Activated naive CD8-positive, alpha-beta T cell (primary cell): Measurements from ENCODE around the gene WSCD2.

Experiments
- H3K27ac Mint-ChIP-seq: one replicate; pipeline ENCODE4 v1.8.0; 2021; ENCODE audit warnings: mixed read lengths
- H3K27me3 Mint-ChIP-seq: one replicate; pipeline ENCODE4 v1.8.0; 2021; ENCODE audit warnings: mixed read lengths
- H3K36me3 Mint-ChIP-seq: one replicate; pipeline ENCODE4 v1.8.0; 2021; ENCODE audit warnings: mixed read lengths
- H3K4me1 Mint-ChIP-seq: one replicate; pipeline ENCODE4 v1.8.0; 2021; ENCODE audit warnings: low read depth, mixed read lengths
- H3K4me3 Mint-ChIP-seq: one replicate; pipeline ENCODE4 v1.8.0; 2021; ENCODE audit warnings: mild to moderate bottlenecking, mixed read lengths
- H3K9me3 Mint-ChIP-seq: one replicate; pipeline ENCODE4 v1.8.0; 2021; ENCODE audit warnings: low read depth, mixed read lengths

The WSCD2 gene

DNA sequence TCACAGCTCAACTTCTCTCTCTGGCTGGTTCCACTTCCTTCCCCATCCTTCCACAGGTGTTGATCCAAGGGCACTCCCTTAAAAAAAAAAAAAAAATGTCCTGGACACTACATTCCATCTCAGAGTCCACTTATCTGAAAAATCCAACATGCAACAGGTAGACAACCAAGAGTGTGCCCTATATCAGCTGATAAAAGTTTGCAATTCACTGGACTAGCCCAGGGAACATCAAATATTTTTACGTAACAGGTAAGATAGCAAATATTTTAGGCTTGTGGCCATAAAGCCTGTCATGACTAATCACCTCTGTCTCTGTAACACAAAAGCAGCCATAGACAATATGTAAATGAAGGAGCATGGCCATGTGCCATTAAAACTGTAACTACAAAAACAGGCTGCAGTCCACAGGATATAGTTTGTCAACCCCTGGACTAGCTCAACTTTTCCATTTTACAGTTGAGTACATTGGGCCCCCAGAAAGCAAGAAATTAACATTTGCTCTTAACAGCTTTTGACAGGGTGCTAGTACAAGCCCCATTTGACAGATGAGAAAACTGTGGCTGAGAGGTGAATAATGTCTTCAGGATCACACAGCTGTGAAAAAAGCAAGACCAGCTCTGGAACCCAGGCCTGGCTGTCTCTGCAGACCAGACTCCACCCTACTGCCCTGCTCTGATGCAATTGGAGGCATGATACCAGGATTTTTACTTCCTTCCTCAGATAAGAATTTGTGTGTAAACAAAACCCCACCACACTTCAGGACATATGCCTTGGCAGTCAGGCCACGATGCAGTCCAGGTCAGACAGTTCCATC, 141.2 kb downstream of the WSCD2 start:
- H3K27ac Mint-ChIP-seq, result no peak overlapping the region
- H3K9me3 Mint-ChIP-seq, result no peaks in the 10 kb centered on the region
- no peaks in the 10 kb centered on the region for H3K4me1 Mint-ChIP-seq
- peaks cover 19% of the 10 kb centered on the region for H3K27me3 Mint-ChIP-seq
- no peaks in the 10 kb centered on the region for H3K36me3 Mint-ChIP-seq
- no peak overlapping the region for H3K4me3 Mint-ChIP-seq

DNA sequence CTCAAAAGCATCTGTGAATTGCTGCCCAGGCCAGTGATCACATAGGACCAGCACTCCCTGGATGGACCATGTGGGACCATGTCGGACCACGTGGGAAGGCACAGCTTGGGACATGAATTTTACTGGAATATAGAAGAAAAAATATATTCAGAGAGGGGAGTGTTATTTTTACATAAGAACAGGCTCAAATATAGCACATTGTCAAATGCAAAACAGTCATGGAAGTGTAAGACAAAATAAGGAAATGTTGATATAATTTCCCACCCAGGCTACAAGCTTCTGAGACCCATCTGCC, 141.7 kb downstream of the WSCD2 start:
- no peaks in the 10 kb centered on the region for H3K4me1 Mint-ChIP-seq
- no peaks in the 10 kb centered on the region for H3K36me3 Mint-ChIP-seq
- H3K9me3 Mint-ChIP-seq, result no peaks in the 10 kb centered on the region
- H3K4me3 Mint-ChIP-seq, result no peak overlapping the region
- peaks cover 19% of the 10 kb centered on the region for H3K27me3 Mint-ChIP-seq
- H3K27ac Mint-ChIP-seq, result no peak overlapping the region

DNA sequence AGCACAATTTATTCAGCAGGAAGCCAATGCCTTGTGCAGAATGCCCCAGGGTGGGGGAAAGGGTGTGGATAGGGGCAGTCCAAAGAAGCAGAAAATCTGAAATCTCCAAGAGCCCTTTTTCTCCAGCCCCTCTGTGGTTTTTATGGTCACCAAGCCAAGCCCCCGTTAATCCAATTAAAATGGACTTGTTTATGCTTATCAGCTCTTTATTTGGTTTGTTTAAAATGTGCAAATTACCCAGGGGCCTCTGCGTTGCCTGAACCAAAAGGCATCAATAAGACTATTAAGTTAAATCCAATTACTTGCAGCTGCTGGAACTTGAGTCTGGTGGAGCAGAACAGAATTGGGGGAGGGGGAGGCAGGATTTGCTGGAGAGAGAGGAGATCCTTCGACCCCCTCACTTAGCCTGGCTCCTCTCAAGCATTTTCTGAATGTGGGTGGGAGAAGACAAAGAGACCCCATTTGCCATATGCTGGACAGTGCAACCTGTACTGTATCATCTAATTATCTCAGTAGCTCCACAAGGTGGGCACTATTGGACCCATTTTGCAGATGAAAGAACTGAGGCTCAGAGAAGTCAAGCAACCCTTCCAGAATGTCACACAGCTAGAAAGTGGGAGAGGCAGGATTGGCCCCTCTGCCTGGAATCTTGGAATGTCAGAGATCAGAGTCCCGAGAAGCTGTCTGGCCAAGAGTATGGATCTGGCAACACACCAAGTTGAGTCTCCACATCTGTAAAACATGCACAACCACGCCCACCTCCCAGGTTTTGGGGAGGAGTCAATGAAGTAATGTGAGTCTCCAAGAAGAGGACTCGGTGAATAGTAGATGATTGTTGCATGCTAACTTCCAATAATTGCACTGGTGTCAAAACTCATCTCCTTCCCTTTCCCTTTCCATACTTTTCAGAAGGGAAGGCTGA, 143.1 kb downstream of the WSCD2 start:
- H3K36me3 Mint-ChIP-seq, result no peaks in the 10 kb centered on the region
- no peak overlapping the region for H3K4me3 Mint-ChIP-seq
- H3K9me3 Mint-ChIP-seq, result no peaks in the 10 kb centered on the region
- no peak overlapping the region for H3K27ac Mint-ChIP-seq
- H3K27me3 Mint-ChIP-seq, result peaks cover 12% of the 10 kb centered on the region
- no peaks in the 10 kb centered on the region for H3K4me1 Mint-ChIP-seq

DNA sequence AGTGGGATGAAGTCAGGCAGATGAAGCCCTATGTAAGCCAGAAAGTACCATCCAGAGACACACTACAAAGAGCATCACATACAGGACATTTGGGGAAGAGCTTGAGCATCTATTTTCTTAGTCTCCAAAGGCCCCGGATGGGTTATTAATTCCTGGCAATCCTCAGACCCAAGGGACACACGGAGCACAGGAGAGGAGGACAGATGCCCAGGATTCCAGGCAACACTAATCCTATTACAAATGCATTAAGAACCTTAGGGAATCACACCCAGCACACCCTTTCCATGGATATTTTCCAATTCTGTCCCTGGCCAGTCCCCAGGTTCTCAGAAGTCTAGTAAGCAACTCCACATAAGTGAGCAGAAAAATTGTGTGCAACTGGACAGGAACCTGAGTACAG, 144.1 kb downstream of the WSCD2 start:
- no peaks in the 10 kb centered on the region for H3K36me3 Mint-ChIP-seq
- H3K4me3 Mint-ChIP-seq, result no peak overlapping the region
- no peaks in the 10 kb centered on the region for H3K4me1 Mint-ChIP-seq
- peaks cover 13% of the 10 kb centered on the region for H3K27me3 Mint-ChIP-seq
- no peak overlapping the region for H3K27ac Mint-ChIP-seq
- H3K9me3 Mint-ChIP-seq, result no peaks in the 10 kb centered on the region

DNA sequence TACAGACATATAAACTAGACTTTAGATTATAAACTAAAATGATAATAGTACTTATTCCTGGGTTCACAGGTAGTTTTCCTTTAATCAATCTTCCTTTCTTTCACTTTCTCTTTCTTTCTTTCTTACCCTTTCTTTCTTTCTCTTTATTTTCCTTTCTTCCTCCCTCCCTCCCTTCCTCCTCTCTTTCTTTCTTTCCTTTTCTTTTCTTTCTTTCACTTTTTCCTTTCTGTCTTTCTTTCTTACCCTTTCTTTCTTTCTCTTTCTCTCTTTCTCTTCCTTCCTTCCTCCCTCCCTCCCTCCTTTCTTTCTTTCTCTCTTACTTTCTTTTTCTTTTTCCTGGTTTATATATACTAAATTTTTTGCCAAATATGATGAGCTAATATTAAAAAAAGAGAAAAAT, 148.5 kb downstream of the WSCD2 start:
- H3K4me1 Mint-ChIP-seq, result no peaks in the 10 kb centered on the region
- no peaks in the 10 kb centered on the region for H3K9me3 Mint-ChIP-seq
- H3K36me3 Mint-ChIP-seq, result no peaks in the 10 kb centered on the region
- no peak overlapping the region for H3K4me3 Mint-ChIP-seq
- peaks cover 1% of the 10 kb centered on the region for H3K27me3 Mint-ChIP-seq
- H3K27ac Mint-ChIP-seq, result no peak overlapping the region

DNA sequence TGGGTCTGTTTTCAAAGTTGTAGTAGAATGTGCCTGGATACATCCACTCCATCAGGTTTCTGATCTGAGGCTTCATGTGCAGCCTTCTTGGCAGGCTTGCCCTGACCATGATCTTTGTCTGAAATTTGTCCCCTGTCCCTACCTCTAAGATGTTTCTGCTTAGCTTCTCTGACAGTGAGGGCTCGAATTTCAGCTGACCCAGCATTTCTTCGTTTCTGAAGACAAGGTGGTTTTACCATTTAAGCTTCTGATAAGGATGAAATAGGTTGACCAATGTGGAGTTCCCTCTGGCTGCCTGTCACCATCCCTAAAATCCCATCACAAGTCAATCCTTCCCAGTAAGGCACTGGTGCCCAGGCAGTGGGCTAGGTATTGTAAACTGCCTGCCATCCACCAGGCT, 153.1 kb downstream of the WSCD2 start:
- Mint-ChIP-seq H3K4me1 (no peaks in the 10 kb centered on the region), H3K27me3 (peaks cover 7% of the 10 kb centered on the region), H3K27ac (no peak overlapping the region), H3K4me3 (no peak overlapping the region), H3K36me3 (no peaks in the 10 kb centered on the region), H3K9me3 (no peaks in the 10 kb centered on the region)

DNA sequence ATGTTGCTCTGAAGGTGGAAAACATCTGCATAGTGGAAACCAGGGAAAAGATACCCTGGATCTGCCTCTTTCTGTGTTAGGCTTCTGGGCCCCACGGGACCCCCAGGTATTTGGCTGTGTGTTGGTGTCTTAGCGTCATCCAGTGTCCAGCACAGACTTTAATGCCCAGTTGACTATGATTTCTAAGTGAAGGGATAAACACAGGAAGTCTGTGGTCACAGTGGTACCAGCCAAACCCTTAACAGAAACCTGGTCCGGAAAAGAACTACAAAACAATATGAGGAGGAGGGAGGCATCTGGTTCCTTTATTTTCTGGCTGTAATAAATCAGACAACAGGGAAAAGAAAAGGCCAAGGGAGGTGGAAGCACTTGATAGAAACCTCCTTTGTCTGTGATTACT, 153.6 kb downstream of the WSCD2 start:
- Mint-ChIP-seq H3K27ac (no peak overlapping the region), H3K9me3 (no peaks in the 10 kb centered on the region), H3K4me3 (no peak overlapping the region)

DNA sequence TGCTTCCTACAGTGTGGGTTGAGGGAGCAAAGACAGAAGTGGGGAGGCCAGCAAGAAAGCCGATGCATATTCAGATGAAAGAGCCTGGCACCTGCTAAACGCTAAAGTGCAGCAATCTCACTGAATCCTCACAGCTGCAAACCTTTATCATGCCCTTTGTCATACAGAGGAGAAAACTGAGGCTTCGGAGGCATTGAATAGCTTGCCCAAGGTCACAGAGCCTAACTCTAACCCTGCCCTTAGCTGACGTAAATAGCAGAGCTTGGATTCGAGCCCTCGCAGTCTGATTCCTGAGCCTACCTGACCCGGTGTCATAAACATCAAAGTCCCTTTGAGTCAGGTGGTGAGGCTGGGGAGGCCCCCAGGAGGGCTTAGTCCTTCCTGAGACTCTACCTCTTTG, 155.1 kb downstream of the WSCD2 start:
- Mint-ChIP-seq H3K4me1 (no peaks in the 10 kb centered on the region), H3K27me3 (peaks cover 7% of the 10 kb centered on the region), H3K9me3 (no peaks in the 10 kb centered on the region), H3K27ac (no peak overlapping the region), H3K36me3 (no peaks in the 10 kb centered on the region), H3K4me3 (no peak overlapping the region)

More for the DNA sequence above, 153.6 kb downstream of the WSCD2 start:
- no peaks in the 10 kb centered on the region for H3K4me1 Mint-ChIP-seq
- peaks cover 6% of the 10 kb centered on the region for H3K27me3 Mint-ChIP-seq
- H3K36me3 Mint-ChIP-seq, result no peaks in the 10 kb centered on the region

DNA sequence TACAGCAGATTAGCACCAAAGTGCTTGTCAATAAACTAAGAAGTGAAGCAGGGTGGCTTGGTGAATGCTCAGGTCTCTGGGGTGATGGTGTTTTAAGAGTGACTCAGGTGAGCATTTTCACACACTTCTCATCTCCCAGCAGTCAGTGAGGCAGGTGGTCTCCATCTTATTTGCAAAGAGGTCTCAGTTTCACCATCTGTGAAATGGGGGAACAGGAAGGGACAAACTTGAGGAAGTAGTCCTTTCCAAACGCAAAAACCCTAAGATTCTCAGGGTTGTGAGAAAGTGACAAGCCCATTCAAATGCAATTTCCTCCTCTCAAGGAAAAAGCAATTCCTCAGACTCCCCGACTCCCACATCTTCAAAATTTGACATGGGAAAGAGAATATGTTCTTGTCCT, 155.9 kb downstream of the WSCD2 start:
- Mint-ChIP-seq H3K9me3 (no peaks in the 10 kb centered on the region), H3K4me1 (no peaks in the 10 kb centered on the region), H3K36me3 (no peaks in the 10 kb centered on the region), H3K4me3 (no peak overlapping the region), H3K27me3 (peaks cover 7% of the 10 kb centered on the region), H3K27ac (no peak overlapping the region)

DNA sequence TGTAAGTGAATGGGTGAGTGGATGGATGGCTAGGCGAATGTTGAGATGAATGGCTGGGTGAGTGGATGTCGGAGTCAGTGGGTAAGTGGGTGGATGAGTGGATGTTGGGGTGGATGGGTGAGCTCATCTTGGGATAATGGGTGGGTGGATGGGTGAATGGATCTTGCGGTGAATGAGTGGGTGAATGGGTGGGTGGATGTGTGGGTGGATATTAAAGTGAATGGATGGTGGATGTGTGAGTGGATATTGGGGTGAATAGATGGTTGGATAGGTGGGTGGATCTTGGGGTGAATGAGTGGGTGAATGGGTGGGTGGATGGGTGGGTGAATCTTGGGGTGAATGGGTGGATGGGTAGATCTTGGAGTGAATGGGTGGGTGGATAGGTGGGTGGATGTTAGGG, 158.1 kb downstream of the WSCD2 start:
- Mint-ChIP-seq H3K27ac (no peak overlapping the region), H3K4me1 (no peaks in the 10 kb centered on the region), H3K9me3 (no peaks in the 10 kb centered on the region), H3K27me3 (peaks cover 7% of the 10 kb centered on the region), H3K4me3 (no peak overlapping the region), H3K36me3 (no peaks in the 10 kb centered on the region)

DNA sequence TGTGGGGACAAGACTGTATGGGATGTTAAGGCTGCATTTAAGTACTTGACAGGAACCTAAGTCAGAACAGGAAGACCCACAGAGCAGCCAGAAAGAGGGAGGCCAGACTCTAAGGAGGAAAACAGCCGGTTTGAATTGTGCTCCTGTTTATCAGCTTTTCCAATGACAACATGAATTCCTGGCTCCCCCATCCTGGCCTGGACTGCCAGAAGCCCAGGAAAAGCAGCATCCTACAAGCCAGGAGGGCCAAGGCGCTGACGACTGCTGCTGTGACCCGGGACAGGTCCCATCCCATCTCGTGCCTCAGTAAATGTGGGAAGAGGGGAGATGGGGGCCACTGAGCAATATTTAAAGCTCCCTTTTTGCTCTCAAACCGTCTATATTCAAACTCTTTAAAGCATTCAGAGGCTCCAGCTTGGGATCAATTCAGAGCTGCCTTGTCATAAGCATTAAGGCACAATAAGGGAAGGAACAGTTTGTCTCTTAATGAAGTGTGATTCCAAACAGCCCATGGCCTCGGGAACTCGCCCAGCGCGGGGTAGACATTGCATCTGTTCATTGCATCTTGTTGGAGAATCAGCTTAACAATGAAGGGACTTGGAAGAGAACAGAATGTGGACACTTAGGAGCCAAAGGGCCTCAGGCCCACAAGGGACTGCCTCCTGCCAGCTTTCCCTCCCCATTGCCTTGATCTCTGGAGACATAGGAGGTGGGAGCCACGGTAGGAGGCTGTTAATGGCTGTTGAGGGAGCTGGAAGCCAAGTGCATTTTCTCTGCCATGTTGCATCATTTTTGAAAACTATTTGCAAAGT, 160.5 kb downstream of the WSCD2 start:
- H3K4me3 Mint-ChIP-seq, result no peak overlapping the region
- H3K9me3 Mint-ChIP-seq, result no peaks in the 10 kb centered on the region
- no peak overlapping the region for H3K27ac Mint-ChIP-seq
- no peaks in the 10 kb centered on the region for H3K36me3 Mint-ChIP-seq
- H3K4me1 Mint-ChIP-seq, result no peaks in the 10 kb centered on the region
- H3K27me3 Mint-ChIP-seq, result peaks cover 2% of the 10 kb centered on the region

DNA sequence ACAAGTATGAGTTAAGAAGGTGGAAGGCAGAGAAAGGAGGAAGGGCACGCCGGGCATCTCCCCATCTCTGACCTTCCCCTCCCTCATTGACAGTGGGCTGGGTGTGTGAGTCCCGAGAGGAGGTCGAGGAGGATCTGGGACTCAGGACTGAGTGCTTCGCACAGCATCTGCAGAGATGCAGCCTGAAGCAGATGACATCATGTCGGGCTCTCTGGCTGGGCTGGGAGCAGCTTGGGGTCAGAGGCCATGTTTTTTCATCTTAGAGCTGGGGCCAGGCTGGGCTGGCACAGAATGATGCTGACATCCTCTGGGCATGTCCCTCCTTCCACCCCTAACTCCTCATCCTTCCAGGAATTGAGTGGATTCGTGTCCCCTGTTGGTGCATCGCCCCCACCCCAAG, 166.6 kb downstream of the WSCD2 start:
- peaks cover 1% of the 10 kb centered on the region for H3K27me3 Mint-ChIP-seq
- no peak overlapping the region for H3K27ac Mint-ChIP-seq
- H3K9me3 Mint-ChIP-seq, result no peaks in the 10 kb centered on the region
- H3K4me3 Mint-ChIP-seq, result no peak overlapping the region
- no peaks in the 10 kb centered on the region for H3K4me1 Mint-ChIP-seq
- H3K36me3 Mint-ChIP-seq, result no peaks in the 10 kb centered on the region

DNA sequence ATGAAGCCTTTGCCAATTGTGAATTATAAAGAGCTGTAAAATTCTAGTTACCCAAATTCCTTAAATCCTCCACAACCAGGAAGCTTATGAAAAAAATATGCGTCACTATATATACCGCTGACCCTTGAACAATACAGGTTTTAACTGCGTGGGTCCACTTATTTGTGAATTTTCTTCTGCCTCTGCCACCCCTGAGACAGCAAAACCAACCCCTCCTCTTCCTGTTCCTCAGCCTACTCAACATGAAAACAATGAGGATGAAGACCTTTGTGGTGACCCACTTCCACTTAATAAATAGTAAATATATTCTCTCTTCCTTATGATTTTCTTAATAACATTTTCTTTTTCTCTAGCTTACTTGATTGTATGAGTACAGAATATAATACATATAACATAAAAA, 167.9 kb downstream of the WSCD2 start:
- no peak overlapping the region for H3K4me3 Mint-ChIP-seq
- H3K27me3 Mint-ChIP-seq, result peaks cover 3% of the 10 kb centered on the region
- H3K4me1 Mint-ChIP-seq, result no peaks in the 10 kb centered on the region
- H3K27ac Mint-ChIP-seq, result no peak overlapping the region
- no peaks in the 10 kb centered on the region for H3K36me3 Mint-ChIP-seq
- no peaks in the 10 kb centered on the region for H3K9me3 Mint-ChIP-seq

DNA sequence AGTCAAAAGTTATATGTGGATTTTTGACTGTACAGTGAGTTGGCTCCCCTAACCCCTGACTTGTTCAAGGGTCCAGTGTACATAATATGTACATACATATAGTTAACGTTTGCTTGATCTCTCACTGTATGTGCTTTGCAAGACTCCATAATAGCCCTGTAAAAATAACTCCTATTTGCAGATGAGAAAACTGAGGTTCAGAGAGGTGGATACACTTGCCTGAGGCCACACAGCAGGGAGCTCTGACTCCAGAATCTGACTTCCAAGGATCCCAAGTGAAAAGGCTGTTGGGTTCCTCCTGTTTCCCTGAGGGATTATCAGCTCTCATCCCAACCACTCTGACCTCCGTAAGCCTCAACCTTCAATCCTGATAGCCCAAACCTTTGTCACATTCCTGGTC, 168.3 kb downstream of the WSCD2 start:
- no peaks in the 10 kb centered on the region for H3K4me1 Mint-ChIP-seq
- no peaks in the 10 kb centered on the region for H3K9me3 Mint-ChIP-seq

More for the DNA sequence above, 168.3 kb downstream of the WSCD2 start:
- Mint-ChIP-seq H3K27me3 (peaks cover 4% of the 10 kb centered on the region), H3K27ac (no peak overlapping the region), H3K4me3 (no peak overlapping the region), H3K36me3 (no peaks in the 10 kb centered on the region)
